GM18868 (cell line): ENCODE measurements around the gene ARL8A.
"Not testable (repeated sequence)": the region's sequence is repeated elsewhere in the genome, so short reads cannot be mapped to it uniquely, and the experiment has no call there.

Experiments
- ATAC-seq: cut with Tn5 transposase; IDR thresholded peaks from one replicate; pipeline ENCODE4 v1.9.1; 2021; ENCODE audit warnings: mild to moderate bottlenecking, moderate library complexity; ENCODE audit not compliant: unreplicated experiment

The ARL8A gene

DNA sequence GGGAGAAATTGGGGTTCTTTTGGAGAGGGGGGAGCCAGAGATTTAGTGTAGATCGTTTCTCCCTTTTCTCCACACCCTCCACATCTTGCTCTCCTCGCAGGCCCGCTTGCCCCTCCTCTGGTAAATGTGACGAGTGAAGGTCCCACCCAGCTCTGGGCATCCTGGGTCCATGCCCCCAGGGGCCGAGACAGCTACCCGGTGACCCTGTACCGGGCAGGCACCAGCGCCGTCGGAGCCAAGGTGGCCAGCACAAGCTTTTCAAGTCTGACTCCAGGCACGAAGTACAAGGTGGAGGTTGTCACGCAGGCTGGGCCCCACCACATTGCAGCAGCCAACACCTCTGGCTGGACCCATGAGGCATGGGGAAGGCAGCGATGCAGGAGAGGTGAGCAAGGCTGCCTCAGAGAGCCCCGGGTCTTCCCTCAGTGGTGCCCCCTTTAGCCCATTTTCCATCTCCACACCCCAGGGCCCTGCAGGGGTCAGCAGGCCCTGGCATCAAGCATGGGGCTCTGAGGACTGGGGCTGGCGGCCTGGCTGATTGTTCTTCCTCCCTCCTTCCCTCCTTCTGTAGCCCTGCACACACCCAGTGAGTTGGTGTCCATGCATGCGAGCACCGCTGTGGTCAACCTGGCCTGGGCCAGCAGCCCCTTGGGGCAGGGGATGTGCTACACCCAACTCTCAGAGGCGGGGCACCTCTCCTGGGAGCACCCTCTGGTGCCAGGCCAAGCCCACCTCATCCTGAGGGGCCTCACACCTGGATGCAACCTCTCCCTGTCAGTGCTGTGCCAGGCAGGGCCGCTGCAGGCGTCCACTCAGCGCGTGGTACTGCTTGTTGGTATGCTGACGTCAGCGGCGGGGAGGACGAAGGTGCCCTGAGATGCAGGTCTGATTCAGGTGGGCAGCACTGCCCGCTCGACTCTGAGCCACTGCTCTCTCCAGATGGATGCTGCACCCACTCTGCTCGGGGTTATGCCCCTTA is 32.7 kb upstream of the ARL8A start:
- ATAC-seq: no peak

DNA sequence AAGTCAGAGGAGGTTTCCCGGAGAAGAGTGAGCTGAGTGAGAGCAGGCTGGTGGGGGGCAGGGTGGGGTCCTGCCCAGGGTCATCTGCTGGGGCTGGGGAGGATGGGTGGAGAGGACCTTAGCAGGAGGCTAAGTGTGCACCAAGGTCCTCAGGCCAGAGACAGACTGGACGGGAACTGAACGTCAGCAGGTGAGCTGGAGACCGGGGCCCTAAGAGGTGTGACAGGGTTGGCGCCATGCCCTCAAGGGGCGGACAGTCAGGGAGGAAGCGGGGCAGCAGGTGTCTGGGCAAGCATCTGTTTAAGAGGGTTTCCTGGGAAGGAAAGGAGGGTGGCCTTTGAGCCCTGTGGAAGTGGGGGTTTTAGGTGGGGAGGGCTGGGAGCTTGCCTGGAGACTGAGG is 29.5 kb upstream of the ARL8A start:
- no peak for ATAC-seq

DNA sequence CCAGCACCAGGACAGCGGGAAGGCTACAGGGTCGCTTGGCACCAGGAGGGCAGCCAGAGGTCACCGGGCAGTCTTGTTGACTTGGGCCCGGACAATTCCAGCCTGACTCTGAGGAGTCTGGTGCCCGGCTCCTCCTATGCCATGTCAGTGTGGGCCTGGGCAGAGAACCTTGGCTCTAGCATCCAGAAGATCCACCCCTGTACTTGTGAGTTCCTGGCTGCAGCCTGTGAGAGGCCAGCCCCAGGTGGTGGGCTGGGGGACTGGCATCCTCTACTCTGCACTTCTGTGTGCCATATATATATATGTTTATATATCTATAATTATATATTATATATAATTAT is 27.4 kb upstream of the ARL8A start:
- ATAC-seq: no peak

DNA sequence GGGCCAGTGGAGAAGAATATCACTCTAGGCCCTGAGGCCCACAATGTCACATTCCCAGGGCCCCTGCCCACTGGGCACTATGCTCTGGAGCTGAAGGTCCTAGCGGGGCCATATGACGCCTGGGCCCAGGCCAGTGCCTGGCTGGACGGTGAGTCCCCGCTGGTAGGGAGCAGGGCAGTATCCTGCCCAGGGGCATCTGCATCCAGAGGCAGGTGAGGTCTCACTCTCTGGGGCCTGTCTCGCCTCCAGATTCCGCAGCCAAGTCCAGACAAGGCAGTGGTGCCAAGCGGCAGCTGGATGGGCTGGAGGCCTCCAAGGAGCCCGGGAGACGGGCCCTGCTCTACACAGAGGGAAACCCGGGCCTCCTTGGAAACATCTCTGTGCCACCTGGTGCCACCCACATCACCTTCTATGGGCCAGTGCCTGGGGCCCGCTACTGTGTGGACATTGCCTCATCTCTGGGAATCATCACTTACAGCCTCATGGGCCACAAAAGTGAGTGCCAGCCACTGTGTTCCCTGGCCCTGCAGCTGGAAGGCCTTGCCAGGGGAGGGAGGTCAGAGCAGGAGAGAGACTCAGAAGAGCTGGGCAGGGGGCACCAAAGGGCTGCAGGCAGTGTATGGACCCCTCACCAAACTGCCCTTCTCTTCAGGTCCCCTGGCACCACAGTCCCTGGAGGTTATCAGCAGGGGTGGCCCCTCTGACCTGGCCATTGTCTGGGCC is 26.9 kb upstream of the ARL8A start:
- no peak for ATAC-seq

DNA sequence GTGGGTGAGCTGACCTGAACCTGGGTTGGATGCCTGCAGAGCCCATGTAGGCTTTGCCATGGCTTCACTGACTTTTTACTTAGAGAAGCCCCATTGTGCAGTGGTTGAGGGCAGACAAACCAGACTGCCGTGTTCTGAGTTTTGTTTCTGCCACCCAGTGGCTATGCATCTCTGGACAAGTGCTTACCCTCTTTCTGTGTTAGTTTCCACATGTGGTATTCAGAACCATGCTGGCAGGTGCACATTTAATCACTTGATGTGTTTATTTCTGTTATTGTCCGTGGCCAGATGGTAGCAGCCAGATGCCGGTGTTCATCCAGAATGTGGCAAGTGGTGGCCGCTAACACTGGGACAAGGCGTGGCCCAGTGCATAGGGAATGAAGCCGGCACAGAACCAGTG is 26.2 kb upstream of the ARL8A start:
- ATAC-seq: no peak

DNA sequence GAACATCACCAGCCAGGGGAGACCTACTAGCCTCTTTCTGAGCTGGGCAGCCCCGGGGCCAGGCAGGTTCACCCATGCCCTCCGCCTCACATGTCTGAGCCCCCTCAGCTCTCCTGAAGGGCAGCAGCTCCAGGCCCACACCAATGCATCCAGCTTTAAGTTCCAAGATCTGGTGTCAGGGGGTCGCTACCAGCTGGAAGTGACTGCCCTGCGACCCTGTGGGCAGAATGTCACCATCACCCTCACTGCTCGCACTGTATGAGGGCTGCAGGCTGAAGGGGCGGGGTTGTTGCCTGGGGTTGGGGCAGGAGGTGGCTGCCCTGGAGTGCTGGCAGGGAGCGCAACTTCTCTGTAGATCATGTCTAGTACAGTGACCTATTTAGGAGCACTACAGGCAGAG is 24.3 kb upstream of the ARL8A start:
- no peak for ATAC-seq

DNA sequence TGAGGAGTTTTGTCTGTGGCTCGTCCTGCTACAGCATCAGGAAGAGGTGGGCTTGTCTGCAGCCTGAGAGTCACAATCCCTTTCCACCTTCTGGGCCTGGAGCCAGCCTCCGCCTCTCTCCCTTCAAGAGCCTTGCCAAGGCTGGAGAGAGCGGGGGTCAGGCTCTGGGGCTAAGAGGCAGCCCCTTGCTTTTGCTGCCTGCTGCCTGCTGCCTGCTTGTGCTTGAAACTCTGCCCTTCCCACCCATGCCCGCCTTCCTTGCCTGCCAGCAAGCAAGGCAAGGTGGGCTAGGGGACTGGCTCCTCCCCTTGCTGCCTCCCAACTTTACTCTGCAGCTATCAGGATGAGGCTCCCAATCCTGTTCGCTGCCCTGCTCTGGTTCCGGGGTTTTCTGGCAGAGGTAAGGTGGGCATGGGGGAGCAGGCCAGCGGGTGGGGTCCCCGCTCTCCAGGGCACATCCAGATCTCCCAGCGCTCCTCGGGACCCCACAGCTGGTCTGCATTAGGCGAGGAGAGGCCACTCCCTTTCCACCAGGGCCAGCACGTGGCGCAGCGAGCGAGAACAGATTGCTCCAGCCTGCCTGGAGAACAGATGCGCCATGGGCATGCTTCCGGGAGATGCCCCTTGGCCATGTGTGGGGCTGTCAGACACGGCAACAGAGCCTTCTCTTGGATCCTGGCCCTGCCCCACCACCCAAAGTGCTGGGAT is 23.3 kb upstream of the ARL8A start:
- no peak for ATAC-seq

DNA sequence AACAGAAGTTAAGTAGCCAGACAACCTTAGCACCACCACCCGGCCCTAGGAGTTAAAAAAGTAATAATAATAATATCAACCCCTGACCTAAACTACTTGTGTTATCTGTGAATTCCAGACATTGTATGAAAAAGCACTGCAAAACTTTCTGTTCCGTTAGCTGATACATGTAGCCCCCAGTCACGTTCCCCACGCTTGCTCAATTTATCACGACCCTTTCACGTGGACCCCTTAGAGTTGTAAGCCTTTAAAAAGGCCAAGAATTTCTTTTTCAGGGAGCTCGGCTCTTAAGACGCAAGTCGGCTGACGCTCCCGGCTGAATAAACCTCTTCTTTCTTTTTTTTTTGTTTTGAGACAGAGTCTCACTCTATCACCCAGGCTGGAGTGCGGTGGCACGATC is 22.5 kb upstream of the ARL8A start:
- not testable (repeated sequence) for ATAC-seq

DNA sequence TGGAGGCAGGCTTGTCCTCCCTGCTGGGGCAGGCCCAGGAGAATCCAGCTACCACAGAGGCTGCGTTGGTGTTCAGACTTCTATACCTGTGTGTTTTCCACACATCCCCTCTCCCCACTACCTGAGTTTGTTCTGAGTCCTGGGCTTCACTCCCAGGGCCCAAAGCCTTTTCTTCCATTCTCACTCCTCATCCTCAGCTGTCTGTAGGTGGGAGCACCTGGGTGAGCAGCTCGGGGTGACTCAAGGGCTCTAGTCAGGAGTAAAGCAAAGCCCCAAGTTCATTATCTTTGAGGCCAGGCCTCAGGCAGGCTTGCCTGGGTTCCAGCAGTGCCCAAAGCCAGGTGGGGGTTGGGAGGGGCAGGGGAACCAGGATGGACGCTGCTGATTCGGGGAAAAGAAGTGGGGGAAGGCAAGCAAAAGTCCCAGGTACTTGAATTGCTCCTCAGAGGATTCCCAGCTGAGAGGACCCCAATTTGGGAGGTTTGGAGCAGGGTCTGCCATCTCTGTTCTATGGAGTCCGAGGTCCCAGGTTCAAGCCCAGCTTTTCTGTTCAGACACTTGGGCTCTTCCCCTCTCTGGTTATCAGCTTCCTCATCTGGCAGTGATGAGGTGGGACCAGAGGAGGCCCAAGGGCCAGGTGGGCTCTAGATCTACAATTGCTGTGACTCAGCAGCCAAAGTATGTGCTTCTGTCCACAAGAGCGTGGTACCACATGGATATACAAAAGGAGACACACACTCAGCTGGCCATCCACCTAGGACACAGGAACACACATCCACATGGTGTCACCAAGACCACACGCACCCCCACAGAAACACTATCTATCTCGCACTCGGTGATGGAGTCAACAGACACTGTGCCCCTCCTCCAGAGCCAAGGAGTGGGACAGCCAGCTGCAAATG is 21.7 kb upstream of the ARL8A start:
- no peak for ATAC-seq

DNA sequence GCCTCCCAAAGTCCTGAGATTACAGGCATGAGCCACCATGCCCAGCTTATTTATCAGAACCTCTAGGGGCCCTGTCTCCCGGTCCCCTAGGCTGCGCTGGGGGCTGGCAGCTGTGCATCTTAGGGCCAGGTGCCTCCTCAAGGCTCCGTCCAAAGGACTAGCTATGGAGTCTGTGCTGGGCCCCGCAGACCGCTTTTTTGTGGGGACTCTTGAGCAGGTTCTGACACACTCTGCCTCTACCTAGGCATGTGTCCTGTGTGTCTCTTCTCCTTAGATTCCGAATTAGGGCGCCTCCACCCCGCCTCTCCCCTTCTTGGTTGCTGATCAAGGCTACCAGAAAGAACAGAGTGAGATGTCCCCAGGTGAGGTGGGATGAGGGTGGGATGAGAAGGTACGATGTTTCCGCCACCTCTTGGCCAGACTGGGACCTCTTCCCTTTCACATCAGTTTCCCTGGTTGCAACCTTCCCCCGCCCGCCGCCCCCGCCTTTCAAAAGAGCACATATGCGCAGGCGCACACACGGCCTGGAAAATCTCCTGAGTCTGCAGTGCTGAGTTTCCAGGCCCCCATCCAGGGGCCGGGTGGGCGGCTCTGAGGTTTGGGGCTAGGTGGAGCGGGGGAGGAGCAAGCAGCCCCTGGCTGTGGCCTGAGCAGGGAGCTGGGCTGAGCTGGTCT is 20.9 kb upstream of the ARL8A start:
- ATAC-seq: no peak

DNA sequence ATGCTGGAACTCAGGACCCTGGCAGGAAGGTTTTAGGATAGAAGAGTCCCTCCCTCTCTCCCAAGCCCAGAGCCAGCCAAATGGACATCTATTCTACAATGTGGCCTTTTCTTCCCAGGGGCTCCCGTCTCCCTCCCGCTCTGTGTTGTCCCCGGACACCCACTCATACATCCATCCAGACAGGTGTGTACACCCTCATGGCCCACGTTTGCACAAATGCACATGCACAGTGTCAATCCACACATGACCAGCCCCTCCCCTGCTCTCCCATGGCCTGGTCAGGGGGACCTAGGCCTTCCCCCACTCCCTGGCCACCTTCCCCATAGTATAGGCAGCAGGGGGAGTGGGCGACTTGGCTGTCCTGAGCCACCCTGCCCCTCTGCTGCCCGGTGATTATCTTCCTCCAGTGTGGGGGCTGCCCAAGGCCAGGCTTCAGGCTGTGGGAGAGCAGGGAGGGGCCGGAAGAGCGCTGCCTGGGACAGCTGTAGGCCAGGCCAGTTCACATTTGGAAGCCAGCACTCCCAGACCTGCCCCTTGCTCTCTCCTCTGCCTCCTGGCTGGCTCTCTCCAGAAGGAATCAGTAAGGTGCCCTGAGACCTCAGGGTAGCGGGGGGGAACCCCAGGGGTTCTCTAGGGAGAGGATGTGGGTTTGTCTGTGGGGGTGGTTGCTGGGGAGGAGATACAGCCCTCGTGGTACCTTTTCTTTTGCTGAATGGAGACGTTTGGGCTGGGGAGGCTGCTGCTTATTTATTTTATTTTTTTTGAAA is 19.9 kb upstream of the ARL8A start:
- peak; percentile 61 for ATAC-seq

DNA sequence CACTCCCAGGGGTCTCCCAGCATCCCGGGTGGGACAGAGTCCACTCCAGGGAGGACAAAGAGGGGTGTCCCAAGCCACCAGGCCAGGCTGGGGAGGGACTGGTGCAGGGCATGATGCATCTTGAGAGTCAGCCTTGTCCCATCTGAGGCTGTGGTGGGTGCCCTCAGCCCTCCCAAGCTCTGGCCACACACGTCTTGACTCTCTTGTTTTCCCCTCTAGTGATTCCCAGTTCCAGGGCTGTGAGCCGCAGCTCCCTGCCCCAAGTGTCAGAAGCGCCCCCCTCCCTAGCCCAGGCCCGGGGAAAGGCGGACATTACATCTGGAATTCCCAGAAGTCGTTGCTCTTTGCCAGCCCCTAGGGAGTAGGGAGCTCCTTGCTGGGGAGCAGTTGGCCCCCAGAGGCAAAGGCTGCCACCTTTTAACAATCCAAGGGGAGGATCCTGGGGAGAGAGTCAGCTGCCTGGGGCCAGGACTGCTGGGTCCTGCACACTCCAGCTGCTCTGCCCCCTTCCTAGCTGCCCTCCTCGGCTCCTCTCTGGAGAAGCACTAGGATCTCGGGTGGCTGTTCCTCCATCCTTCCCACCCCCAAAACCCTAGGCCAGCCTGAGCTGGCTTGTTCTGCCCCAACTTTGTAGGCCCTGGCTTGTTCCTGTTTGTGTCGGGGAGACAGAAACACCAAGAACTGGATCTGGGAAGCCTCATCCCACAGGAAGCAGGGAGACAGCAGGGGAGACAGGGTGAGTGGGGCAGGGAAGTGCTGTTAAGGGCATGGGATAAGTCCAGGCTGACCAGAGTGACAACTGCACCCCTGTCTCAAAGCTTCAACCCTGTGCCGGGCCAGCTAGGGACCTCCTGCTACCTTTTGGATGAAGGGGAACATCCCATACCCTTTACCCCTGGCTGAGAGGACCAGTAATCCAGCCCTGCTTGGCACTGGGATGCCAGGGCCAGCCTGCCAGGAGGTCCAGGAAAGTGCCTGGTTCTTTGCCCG is 19.0 kb upstream of the ARL8A start:
- no peak for ATAC-seq

DNA sequence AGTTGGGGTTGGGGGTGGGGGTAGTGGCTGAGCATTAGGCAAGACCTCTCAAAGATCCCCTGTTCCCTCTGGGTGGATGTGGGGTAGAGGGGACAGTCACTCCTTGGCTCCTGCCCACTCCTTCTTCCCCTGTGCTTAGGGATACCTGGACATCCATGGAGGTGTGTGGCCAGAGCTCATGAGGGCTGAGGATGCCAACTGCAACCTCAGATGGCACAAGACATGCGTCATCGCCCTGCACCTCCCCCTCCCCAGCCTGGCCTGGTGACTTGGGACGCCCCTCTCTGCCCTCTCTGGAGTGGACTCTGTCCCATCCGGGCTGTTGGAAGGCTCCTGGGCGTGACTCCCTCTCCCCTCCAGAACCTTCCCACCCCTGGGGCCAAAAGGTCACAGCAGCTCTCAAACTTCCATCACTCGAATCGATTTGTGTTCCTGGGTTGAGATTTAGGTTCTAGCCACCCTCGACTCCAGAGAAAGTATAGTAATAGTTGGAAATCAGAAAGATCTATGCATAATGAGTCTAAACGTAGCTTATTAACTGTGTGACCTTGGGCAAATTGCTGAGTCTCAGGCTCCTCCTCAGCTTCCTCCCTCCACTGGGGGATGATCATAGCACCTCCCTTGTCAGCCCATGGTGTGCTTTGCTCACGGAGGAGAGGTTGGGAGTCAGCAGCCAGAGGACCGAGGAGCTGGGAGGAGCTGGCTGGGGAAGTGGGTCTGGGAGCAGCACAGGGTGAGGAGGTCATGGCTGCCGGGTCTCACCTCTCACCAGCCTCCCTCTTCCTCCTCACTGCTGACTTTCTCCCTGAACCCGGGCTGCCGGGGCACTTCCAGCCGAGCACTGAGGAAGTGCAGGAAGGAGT is 18.1 kb upstream of the ARL8A start:
- no peak for ATAC-seq

DNA sequence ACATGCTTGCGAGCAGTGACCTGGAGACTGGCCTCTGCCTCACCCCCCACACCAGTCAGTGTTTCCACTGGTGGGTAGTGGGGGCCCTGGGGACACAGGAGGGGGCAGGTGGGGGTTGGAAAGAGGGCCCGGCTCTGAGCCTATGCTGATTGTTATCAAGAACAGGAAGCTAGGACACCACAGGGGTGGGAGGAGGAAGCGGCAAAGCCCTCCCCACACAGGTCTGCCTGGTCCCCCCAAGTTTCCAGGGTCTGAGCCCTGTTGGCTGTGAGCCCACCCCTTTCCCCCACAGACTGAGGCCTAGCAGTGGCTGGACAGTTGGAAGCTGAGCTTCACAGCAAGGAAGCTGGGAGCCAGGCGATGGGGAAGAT is 17.5 kb upstream of the ARL8A start:
- ATAC-seq: peak; percentile 29

DNA sequence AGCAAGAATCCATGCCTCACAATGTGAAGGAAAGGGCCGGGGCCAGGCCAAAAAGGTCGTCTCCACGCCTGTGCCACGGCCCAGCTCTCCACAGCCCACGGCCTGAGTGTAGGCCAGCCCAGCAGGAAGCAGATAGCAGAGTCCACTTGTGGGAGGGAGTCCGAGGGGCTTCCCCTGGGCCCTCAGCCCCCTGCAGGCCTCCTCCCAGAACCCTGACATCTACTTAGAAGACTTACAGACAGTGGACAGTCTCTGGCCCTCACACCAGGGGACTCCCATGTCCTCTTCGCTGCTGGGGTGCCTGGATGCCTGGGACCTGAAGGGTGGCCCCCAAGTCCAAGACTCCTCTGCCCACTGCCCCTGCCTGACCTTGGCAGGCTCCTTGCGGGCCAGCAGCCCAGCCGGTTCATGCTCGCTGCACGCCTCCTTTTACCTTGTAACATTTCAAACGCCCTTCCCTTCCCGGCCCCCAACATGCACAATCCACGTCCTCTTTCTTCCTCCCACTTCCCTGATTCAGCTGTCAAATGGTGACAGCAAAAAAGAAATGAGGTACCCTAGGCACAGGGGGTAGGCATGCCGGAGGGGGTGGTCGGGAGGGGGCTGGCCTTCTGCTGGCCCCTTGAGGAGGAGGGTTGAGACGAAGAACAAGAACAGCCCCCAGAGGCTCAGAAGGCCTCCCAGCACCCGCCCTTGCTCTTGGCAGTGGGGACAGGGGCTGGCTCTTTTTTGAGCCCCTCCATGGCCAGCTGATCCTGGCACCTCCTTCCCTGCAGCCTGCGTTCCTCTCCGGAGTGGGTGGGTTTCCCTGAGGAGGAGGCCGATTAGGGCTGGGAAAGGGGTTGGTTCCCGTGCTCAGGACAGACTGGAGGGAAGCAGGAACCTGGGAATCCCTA is 16.9 kb upstream of the ARL8A start:
- no peak for ATAC-seq

DNA sequence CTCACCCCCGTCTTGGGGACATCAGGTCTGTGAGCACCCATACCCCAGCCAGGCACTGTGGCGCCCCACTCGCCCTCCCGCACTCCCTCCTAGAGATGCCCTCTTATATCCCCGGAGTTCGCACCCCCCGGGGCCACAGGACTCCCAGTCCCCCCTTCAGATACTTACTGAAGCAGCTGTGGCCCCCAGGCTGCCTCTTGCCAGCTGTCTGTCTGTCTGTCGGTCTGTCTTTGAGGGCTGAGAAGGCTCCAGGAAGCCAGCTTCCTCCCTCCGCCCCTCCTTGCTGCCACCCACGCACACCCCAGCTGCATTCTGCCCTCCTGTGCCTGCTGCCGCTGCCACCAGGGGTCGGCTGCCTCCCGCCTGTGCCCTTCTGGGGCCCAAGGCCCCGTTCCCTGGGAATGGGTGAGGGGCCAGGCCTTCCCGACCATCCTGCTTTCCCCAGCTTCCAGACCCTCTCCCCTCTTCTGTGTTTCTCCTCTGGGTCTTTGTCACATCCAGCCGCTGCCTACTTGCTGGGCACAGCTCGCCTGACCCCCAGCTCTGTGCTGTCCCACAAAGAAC is 15.9 kb upstream of the ARL8A start, which contains the start of gene PTPN7:
PTPN7 (minus strand) TSS at position 226 of the 564 bp plus-strand sequence. CDS start 1,200 bp downstream, outside the sequence.
- peak; percentile 57 for ATAC-seq
